HG03354 (cell line): ENCODE results near the gene SYT17.

ENCODE experiments used
- ATAC-seq: cut with Tn5 transposase; IDR thresholded peaks from one replicate; pipeline ENCODE4 v1.9.1; 2021; ENCODE audit warnings: mild to moderate bottlenecking; ENCODE audit not compliant: unreplicated experiment, poor library complexity, severe bottlenecking

SYT17 gene, protein sequence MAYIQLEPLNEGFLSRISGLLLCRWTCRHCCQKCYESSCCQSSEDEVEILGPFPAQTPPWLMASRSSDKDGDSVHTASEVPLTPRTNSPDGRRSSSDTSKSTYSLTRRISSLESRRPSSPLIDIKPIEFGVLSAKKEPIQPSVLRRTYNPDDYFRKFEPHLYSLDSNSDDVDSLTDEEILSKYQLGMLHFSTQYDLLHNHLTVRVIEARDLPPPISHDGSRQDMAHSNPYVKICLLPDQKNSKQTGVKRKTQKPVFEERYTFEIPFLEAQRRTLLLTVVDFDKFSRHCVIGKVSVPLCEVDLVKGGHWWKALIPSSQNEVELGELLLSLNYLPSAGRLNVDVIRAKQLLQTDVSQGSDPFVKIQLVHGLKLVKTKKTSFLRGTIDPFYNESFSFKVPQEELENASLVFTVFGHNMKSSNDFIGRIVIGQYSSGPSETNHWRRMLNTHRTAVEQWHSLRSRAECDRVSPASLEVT

GRCh38 chr16:19167710-19168370 lies at the start of gene SYT17:
SYT17 (plus strand) TSS chr16:19168240; CDS start chr16:19168647, 407 bp downstream.
- ATAC-seq, result no peak

GRCh38 chr16:19118938-19119431 lies 49.1 kb upstream of the SYT17 start:
- no peak for ATAC-seq

DNA sequence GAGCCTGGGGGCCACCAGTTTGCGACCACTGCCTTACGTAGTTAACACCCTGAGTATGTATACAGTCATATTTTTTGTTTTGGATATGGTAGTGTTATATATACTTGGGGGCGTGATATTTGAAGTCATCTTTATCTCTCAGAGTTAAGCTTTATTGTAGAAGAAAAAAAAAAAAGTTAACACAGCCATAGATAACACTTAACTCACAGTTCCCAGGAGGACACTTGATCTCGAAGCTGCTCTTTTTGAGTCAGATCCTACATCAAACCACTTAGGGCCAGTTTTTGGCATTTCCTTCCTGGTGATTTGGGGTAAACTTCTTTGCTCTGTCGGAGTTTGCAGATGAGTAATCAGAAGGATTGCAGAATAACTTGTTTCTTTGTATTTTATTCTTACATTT lies 48.5 kb upstream of the SYT17 start:
- no peak for ATAC-seq

- ATAC-seq, result no peak
Measured at GRCh38 chr16:19123535-19124178, 44.4 kb upstream of the SYT17 start.

- no peak for ATAC-seq
Measured at GRCh38 chr16:19126300-19126699, 41.7 kb upstream of the SYT17 start.

- peak; percentile 31 for ATAC-seq
Measured at GRCh38 chr16:19127205-19127604, 40.8 kb upstream of the SYT17 start.

DNA sequence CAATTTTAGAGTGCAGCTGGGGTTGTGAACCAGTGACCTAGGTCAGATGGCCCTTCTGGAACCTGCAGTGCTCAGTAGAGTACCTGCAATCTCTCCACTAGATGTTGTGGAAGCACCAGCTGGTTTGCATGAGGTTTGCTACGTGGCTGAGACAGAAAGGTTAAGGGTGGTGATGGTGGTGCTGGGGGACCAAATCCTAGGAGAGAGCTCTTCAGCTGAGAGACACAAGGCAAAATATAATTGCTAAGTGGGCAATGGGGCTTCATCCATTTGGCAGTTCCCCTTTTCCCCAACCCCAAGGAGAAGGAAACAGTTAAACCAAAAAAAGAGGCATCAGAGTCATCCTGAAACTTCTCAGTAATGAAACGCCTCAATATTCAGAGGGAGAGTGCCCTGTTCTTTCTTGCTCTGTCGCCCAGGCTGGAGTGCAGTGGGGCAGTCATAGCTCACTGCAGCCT lies 40.3 kb upstream of the SYT17 start:
- peak; percentile 56 for ATAC-seq

- ATAC-seq, result no peak
Measured at GRCh38 chr16:19128454-19129200, 39.4 kb upstream of the SYT17 start.

GRCh38 chr16:19130385-19130784 lies 37.7 kb upstream of the SYT17 start:
- ATAC-seq, result no peak

DNA sequence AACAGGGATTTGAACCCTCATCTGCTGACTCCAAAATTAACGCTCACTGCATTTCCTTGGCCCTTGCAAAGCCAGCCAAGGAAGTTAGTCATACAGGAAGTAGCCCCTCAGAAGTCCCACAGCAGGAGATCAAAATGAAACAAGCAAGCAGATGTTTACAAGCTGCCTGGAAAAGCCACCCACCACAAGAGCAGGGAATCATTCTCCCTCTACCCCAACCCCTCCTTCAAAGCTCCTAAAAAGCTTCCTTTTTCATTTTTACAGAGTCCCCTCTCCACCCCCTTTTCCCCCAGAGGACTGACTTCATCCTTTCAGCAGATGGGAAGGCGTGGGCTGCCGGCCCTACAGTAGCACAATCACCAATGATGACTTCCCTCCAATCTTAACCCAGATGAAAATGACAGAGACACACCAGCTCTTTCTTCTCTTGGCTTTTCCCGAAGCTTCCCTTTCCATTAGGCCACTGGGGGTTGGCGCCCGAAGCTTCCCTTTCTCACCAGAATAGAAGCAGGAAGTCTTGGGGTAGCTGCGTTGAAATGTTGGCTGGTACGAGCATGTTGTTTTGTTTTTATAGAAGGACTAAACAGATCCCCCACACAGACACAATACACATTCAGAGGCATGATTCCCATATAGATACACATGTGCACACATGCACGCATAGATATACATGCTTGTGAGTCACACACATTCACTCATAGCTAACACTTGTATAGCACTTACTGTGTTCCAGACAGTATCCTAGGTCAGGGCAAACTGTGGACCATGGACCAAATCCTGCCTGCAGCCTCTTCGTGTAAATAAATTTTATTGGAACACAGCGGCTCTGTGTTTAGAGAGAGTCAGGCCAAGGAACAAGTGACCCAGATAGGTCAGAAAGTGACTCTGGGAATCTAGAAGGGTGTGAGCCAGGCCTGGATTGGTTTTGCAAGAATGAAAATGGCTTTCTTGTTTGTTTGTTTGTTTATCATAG lies 36.9 kb upstream of the SYT17 start:
- ATAC-seq, result no peak

DNA sequence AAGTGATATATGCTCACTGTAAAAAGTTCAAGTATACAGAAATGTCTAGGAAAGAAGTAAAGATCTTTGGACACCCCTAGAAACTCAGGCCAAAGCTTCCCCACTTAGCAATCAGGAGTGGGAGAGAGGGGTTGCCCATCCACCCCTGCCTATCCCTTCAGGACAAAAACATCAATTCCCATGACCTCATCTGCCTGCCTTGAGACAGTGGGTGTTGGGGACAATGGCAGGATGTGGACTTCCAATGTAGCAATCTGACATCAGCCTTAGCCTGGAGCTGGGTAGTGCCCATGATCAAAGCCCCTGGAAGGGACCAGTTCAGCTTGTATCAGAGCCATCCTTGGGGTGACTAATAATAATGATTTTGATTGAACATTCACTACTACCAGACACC lies 36.2 kb upstream of the SYT17 start:
- no peak for ATAC-seq

- ATAC-seq, result no peak
Measured at GRCh38 chr16:19132255-19132654, 35.8 kb upstream of the SYT17 start.

- no peak for ATAC-seq
Measured at GRCh38 chr16:19132898-19133297, 35.1 kb upstream of the SYT17 start.

GRCh38 chr16:19133600-19133999 lies 34.4 kb upstream of the SYT17 start:
- ATAC-seq, result no peak

DNA sequence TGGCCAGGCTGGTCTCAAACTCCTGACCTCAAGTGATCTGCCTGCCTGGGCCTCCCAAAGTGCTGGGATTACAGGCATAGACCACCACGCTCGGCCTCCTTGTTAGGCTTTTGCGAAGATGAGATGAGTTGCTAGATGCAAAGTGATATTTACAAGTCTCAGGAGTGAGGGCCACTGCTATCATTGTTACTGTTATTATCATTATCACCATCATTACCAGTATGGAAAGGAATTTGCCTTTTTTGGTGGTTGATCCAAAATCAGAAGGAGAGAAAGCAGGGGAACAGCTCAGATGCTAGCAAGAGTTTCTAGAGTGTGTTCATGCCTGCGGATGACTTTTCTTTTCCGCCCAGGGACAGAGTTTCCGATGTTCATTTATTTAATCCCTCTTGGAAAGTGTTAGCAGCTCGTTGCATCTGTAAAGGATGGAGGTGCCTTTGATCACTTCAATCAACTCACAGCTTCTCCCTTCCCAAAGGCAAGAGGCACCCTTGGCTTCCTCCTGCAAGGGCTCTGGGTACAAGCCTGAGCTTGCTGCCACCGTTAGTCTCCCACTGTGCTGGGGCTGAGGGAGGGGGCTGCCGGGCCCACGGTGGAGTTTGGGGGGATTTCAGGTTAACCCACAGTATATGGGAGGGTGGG lies 32.7 kb upstream of the SYT17 start:
- no peak for ATAC-seq

GRCh38 chr16:19135896-19136438 lies 32.1 kb upstream of the SYT17 start:
- ATAC-seq, result no peak

- no peak for ATAC-seq
Measured at GRCh38 chr16:19136549-19137196, 31.4 kb upstream of the SYT17 start.
